Inflammatory macrophage (primary cell): ENCODE data around the gene AGAP1.

ENCODE experiments used
- DNase-seq, 2 donors: peaks; one replicate each; pipeline ENCODE4 v3.0.0-alpha.2; 2020 to 2022

The AGAP1 gene

DNA sequence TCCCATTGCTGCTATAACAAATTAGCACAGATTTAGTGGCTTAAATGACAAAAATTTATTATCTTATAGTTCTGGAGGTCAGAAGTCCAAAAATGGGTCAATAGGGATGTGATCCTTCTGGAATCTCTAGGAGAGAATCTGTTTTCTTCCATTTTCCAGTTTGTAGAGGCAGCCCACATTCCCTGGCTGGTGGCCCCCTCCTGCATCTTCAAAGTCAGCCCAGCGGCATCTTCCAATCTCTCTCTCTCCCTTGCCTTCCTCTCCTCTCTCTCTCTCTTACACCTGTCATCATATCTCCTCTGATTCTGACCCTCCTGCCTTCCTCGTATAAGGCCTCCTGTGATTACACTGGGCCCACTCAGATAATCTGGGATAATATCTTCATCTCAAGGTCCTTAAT lies 3.9 kb upstream of the AGAP1 start:
- no peak for DNase-seq

DNA sequence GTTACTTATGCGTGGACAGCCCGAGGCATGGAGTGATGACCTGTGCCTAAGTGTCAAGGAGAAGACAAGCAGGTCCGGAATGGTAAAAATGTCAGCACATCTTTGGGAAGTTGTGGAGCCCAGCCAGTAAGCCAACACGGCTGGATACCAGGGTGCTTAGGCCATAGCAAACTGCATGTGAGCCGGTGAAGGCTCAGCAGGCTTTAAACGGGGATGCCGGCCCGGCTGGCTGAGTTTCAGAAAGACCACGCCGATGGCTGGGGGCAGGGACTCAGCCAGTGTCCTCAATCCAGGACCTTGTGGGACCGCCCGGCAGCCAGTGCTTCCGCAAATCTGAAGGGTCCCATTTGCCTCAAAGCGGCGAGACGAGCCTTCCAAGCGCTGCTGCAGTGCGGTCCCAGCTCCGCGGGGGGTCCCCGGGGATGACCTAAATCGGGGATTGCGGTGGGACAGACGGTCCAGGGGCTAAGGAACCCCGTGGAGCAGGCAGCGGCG lies 946 bp upstream of the AGAP1 start:
- no peak for DNase-seq

DNA sequence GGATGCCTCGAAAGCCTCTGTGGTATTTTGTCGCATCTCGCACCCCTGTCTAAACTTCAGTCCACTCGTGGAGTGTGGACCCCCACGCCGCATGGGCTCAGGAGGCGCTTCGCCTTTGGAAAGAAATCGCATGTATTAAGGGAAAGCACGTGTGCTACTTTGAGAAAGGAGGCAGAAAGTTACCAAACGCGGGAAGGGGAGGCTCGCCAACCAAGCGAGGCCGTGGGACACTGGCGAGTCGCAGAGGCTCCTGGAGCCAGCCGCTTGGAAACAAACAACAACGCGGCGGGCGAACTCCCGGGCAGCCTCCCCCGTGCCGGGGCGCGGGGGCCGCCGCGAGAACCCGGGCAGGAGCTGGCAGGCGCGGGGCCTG lies 455 bp upstream of the AGAP1 start:
- no peak for DNase-seq

DNA sequence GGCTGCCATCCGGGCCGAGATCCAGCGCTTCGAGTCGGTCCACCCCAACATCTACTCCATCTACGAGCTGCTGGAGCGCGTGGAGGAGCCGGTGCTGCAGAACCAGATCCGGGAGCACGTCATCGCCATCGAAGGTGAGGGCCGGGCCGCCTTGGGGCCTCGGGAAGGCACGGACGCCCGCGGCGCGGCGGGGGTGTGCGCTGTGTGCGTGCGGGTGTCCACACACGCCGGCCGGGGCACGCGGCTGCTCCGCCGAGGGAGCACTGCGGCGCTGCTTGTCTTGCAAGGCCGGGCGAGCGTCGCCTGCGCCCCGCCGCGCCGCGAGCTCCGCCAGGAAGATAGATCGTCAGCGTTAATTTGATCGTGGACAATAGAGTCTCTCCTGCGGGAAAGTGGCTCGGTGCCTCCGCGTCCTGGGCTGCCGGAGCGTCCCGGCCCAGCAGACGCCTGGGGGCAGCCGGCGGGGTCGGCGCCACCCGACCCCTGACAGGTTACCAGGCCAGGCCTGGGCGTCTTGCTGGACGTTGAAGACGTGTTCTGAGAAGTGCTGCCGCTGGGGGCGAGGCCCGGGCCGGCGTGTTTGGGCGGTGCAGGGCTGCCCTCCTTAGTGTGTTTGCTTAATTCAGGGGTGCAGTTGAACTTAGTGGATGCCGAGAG lies 1.0 kb downstream of the AGAP1 start:
- DNase-seq: no peak

DNA sequence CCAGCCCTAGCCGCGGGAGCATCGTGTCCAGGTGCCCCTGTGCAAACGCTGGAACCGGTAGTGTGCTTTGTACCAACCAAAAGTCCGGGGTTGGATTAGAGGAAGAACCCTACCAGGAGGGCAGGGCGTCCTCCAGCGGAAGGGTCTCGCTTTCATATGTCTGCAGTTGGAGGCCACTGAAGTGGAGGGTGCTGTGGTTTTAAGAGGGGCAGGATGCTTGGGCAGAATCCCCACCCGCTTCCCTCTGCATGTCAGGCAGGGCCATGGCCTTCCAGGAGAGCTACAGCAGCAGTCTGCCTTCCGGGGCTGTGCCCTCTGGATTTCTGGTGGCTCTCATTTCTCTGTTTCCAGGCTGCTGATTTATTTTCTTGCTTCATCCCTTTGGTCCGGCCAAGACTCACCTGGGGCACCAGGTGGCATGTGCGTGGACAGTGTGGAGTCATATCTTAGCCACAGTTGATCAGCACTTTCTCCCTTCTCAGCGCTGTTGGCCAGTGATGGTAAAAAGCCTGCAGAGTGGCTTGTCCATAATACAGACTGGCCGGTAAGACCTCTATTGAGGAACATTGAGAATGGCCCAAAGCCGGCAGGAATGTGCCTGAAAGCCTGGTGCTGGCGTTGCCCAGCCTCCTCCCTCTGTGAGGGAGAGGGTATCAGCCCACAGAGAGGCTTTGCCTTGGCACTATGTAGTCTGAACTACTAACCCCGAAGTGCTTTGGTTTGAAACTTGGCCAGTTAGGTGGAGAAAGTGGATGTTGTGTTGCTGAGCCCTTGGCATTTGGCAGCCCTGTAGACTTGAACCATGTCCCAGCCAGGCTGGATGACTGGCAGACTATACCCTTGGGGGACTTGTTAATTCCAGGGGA lies 1.8 kb downstream of the AGAP1 start:
- no peak for DNase-seq

DNA sequence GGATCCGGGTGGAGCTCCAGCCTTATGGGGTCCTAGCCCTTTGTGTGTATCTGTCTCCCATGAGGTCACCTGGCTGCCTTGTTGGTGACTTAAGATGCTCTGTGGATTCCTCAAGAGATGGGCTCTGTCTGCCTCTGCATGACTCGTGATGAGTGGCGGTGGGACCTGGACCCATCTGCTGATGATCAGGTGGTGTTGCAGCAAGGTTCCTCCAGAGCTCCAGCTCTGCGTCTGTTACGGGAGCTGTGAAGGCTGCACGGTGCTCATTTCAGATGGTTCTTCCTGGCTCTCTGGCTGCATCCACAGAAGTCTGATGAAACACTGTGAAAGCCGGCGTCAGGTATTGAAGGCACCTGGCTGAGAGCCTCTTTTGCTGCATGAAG lies 2.4 kb downstream of the AGAP1 start:
- no peak for DNase-seq

DNA sequence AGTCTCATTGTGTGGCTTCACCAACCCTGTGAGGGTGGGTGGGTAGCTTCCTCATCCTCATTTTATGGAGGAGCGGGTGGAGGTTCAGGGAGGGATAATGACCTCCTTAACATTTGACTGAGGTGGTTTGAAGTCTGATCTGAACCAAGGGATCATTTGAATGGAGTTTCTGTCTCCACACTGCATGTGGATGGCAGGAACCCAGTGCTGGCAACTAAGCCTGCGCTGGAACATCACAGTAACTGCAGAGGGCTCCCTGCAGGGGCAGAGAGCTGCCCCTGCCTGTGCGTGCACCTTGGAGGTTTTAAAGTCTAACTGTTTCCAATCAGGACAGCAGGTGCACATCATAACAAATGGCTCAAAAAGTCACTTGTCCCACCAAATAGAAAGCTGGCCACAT lies 3.3 kb downstream of the AGAP1 start:
- no peak for DNase-seq

DNA sequence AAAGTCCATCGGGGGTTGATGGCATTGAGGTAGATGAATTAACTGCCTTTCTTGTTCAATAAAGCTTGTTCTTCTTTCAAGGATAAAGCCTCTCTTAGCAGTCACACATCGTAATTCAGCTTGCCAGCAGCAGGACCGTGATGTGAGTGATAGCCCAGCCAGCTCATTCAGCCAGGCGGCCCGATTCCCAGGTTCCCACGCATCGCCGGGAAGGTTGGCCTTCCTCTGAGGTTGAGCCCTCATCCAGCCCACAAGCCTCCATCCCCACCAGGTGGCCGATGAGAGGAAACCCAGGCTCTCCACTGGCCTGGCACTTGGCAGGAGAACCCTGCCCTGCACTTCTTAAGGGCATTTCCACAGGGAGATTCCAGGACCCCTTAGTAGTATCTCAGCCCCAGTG lies 4.7 kb downstream of the AGAP1 start:
- DNase-seq: no peak

DNA sequence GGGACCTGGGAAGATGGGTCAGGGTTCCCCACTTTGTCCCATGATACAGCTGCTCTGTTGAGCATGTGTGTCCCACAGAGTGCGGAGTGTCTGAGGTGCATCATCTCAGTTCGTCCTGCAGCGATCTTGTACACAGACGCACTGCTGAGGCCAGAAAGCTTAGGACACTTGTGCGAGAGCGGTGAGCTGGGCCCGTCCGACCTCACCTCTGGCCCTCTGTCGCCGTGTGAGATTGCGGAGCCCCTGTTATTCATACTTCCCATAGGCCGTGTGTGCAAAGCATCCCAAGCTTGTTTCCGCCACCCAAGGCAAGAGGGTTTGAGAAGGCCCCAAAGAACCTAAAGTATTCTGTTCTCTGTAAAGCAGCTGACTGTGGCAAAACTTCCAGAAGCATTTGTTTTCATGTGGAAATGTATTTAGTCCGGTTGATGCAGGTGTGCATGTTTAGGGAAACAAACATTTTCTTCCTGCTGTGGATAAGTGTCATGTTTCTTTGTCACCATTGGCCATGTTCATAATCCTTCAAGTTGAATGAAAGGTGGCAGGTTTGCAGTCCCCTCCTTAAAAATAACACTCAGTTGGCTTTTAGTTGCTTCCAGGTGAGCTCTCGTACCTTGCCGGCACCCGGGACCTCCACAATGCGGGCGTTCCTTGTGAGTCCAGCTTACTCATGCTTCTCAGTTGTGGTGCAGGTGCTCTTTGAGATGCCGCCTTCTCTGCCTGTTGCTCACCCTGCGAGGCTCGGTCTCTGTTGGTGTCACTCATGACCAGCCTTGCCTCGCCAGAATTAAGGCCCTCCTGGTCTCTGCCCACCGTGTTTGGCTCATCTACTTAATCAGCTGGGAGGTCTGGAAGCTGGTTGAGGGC lies 5.3 kb downstream of the AGAP1 start:
- DNase-seq: no peak

DNA sequence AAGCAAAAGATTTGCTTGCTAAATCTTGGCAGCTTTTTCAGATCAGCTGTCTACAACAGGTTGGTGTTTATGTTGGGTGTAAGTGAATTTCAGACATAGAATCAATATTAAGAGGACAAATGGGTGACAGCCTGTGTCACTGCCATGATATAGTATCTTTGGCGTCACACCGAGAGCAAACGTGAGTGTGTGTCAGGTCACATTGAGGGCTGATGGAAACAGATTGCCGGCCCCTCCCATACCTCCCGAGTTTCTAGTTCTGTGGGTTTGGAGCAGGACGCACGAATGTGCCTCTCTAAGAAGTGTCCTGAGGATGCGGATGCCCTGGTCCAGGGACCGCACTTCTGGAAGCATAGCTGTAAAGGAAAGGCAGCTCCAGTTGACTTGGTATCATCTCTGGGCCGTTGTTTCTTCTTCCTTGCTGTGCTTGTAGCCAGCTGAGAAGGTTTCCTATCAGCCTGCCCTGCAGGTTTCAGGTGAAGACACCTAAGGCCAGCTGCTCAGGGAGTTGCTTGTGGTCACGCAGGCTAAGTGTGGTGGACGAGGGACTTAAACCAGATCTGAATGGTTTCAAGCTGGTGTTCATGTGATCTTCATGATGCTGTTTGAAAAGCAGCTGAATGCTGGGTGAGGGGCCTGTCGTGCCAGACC lies 6.4 kb downstream of the AGAP1 start:
- no peak for DNase-seq

DNA sequence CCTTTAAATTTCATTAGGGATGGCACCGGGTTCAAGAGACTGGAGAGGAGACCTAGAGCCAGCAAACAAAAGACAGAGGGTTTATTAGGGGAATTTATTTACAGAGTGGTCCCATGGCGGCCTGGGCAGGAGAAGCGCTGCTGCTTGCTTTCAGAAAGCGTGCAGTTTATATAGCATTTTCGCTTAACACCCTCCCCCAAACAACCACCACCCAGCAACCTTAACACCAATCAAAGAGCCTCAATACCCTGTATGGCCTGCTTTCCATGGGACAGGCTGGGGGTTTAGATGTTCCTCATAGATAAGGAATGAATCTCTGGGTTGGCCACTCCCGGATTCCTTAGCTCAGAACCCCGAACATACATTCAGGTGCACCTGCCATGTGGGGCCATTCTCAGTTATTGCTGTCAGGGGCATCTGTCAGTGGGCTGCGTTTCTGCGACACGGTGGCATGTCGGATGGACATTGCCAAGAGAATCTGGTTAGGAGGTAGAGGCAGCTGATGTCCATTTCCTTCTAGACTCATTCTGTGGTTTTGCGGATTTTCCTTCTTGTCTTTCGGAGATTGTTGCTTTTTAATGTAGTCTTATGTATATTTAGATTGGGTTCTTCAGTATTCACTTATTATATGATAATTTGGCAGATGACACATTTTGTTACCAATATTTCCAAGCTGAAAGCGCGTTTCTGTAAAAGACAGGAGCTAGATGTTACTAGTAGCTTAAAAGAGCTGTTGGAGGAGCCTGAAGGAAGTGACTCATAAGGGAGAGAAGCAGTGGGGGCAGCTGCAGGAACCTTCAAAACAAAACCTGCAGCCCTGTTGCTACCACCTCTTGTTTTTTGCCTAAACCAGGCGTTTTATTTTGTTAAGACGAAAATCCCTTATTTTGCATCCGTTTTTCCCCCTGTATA lies 7.2 kb downstream of the AGAP1 start:
- no peak for DNase-seq

DNA sequence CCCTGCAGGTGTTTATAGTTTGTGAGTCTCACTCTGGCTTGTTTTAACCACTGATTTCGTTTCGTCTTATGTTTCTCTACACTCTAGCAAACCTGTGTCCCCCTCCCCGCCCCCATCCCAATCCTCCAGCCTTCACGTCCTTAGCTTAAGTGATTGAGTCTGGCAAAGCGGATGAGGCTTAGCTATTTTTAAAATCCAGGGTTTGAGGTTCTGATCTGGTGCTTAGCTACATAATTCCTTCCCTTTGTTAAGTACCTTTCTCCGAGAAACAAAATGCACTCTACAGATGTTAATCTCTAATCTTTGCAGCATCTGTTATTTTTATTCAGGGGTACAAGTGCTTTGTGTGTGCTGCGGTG lies 7.8 kb downstream of the AGAP1 start:
- DNase-seq: no peak

DNA sequence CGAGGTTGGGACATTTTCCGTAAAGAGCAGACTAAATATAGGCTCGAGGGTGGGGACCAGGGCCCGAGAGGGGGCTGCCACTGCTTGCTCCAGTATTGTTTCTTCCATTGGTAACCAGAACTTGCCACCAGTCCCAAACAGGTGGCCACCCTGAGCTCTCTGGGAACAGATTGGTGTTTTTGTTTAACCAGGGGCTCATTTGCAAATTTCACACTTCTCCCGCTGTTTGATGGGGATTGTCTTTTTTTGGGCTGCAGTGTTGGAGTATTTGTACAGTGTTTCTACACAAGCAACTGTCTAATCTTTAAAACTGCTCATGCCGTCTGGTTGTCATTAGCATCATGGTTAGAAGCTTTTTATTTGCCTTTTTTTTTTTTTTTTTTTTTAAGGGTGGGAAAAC lies 8.5 kb downstream of the AGAP1 start:
- DNase-seq: no peak

DNA sequence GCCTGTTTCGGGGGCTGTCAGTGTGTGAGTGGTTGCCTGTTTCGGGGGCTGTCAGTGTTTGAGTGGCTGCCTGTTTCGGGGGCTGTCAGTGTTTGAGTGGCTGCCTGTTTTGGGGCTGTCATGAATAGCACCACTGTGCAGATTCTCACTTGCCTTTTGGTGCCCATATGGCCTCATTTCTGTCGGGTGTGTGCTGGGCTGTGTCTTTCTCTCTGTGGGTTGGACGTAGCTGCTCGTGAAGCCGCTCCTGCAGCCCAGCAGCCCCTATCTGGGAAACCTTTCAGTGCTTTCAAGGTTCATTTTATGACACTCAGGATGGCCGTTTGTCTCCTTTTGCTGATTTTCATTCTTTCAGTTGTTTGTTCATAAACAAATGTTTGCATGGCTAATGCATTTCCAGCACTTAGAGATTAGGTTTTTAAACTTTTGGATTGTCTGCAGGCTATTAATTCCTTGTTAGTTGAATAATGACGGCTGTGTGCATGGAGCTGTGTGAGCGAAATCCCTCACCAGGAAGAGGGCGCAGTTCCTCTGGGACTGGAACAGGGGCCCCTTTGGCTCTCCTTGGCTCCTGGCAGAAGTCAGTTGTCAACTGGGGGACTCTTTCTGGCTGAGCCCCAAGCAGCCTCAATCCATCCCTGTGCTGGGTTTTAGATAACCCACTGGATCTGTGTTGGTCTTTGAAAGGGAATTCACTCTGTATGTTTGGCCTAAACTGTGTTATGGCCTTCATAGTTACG lies 10.8 kb downstream of the AGAP1 start:
- DNase-seq: no peak

DNA sequence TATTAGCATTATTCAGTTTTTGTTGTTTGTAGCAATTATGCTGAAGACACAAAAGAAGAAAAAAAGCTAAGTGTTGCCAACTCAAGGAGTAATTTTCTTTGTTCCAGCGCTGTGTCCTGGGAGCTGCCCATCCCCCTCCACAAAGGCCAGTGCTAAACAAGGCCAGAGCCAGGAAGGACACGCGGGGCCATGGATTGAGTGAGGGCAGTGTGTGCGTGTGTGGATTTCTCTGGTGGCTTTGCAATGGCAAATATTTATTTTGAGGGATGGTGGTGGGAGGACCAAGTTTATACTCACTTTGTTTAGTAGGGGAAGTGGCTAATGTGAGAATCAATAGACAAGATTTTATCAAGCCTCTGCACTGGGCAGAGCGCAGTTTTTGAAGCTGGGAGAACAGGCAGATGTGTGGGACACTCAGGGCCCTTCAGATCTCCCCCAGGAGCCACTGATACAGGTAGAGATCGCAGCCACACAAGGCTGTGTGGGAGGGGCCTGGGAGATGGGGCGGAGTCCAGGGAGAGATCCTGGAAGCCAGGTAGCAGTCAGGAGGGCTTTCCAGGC lies 11.4 kb downstream of the AGAP1 start:
- no peak for DNase-seq

DNA sequence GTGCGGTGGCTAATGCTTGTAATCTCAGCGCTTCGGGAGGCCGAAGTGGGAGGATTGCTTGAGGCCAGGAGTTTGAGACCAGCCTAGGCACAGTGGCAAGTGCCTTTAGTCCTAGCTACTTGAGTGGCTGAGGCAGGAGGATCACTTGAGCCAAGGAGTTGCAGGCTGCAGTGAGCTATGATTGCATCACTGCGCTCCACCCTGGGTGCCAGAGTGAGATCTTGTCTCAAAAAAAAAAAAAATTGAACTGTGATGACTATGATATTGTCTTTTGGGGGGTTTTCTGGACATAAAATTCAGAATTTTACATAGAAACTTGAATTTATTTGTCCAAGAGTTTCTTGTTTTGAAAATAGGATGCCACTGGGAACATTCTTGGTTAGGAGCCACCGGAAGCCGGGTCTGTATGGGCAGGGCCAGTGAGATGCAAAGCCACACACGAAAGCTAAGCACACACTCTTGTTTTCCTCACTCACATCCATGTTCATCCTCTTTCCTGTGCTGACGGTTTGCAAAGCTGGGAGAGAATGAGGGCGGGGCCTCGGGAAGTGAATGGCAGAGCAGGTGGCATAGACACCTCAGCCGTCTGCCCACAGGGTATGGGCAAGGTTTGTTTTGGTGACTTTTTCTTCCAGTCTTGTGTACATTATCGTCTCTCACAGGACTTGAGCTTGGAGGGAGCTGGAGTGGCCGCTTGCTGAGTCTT lies 12.6 kb downstream of the AGAP1 start:
- no peak for DNase-seq

DNA sequence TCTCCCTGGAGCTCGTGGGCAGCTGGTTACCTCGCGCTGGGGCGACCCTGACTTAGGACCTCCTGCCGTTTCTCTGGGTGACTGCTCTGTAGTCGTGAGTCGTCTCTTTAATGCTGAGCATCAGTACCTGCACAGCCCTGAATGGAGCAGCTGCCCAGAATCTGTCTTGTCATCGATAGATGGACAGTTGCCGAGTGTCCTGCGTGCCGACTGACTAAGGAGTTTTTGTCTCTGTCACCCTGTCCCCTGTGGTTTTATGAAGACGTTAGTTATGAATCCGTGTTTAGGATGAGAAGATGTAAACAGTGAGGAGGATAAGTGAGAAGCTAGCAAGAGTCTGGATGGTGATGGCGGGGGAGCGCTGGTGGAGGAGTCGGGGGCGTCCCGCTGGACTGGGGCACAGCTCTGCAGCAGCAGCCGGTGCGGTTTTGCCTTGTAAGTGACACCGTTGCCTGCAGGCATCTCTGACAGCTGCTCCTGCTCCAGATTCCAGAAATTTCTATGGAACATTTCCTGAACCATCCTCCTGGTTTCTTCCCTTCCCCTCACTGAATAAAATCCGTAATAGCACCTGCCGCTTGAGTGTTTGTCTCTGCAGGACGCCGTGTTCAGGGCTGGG lies 13.3 kb downstream of the AGAP1 start:
- no peak for DNase-seq

DNA sequence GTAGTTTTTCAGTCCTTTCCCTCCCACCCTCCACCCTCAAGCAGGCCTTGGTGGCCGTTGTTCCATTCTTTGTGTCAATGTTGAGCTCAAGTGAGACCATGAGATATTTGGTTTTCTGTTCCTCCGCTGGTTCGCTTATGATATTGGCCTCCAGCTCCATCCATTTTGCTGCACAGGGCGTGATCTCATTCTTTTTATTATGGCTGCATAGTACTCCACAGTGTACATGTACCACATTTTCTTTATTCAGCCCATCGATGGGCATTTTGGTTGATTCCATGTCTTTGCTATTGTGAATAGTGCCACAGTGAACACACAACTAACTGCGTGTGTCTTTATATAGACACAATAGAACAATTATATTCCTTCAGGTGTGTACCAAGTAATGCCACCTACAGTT lies 14.1 kb downstream of the AGAP1 start:
- DNase-seq: no peak

DNA sequence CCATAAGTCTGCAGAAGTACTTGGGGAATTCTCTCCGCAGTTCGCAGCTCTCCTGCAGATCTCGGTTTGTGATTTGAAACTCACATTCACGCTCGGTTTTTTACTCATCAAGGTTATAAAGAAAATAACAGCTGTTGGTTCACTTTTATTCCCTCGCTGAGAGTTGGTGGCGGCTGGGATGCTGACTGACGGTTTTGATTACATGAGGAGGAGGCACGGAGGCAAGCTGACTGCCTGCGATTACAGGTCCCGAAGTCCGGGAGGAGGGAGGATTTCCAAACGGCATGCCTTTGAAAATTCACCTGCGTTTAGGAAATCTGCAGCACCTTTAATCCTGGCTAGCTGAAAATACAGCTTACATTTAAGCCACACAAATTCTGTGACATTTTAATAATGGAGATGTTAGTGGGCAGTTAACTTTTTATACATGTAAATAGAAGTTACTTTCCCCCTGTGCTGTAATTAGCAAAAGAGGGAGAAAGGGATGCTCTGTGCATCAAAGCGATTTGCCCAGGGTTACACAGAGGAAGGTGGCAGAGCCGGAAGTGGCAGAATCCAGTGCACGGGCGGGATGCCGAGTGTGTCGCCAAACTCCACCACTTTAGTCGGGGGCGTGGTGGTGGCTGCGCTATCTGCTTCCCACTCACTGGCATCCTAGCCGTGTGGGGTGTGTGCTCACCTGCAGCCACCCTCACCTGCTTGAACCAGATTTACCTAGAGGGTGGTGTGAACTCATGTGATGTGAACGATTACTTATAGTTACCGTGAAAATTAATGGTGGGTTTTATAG lies 14.7 kb downstream of the AGAP1 start:
- DNase-seq: no peak
